ENCODE data around the gene INPP4A.

- TF ChIP-seq CTCF (IDR thresholded peaks at IDR 0.05) (no peak), POLR2AphosphoS5 (IDR thresholded peaks at IDR 0.05) (no peak)
Observed at GRCh38 chr2:98478907-98479306, 34.2 kb downstream of the INPP4A start.
